Neuron (in vitro differentiated cells): ENCODE measurements around the gene SNX24.

Source experiments
- H2AFZ ChIP-seq: one replicate; pipeline ENCODE4 v1.6.1; 2013; ENCODE audit warnings: low read depth, mild to moderate bottlenecking, inconsistent platforms, low read length, moderate library complexity
- H3K27me3 ChIP-seq: one replicate; pipeline ENCODE4 v1.6.1; 2013; ENCODE audit warnings: low read length; ENCODE audit not compliant: insufficient read depth
- H3K36me3 ChIP-seq: one replicate; pipeline ENCODE4 v1.6.1; 2013; ENCODE audit warnings: low read length; ENCODE audit not compliant: insufficient read depth
- H3K4me1 ChIP-seq: one replicate; pipeline ENCODE4 v1.6.1; 2013; ENCODE audit warnings: low read length; ENCODE audit not compliant: insufficient read depth
- H3K4me3 ChIP-seq: 2 replicates; pipeline ENCODE4 v1.5.1; 2013; ENCODE audit warnings: mild to moderate bottlenecking, low read length, moderate library complexity
- H3K9me3 ChIP-seq: one replicate; pipeline ENCODE4 v1.6.1; 2013; ENCODE audit warnings: low read length

SNX24 gene

DNA sequence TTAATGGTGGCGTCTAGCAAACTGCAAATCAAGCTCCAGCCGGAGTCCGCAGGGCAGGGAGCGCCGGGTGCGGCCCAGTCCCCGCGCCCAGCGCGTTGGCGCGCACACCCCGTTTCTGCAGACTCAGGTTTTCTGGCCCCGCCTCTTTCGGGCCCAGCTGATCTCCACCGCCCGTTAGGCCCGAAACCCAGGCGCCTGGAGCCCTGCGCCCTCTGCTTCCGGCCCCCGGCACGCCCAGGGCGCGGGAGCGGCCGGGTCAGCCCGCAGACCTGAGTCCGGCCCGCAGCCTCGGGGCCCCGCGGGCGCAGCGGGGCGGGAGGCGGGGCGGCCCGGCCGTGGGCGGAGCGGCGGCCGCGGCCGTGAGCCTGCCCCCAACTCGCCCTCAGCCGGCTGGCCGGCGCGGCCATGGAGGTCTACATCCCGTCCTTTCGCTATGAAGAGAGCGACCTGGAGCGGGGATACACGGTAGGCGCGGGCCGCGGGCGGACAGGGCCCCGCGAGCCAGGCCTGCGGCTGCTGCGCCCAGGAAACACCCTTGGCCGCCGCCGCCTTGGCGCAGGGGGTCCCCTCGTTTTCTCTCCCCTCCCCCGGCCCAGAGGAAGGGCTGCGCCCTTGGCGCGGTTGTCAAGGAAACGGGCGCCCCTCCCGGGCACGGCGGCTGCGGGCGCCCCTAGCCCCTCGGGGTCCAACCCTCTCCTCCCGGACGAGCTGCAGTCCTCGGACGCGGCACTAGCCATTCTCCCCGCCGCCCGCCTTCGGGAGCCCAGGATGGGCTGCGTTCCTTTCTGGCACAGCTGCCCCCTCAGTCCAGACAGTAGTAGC lies at the start of gene SNX24:
Gene SNX24, plus strand, starts transcription at position 385 of the 822 bp plus-strand sequence. Its CDS starts 21 bp downstream, at position 406.
- H2AFZ ChIP-seq, result peak within 1 kb of the TSS; percentile 68
- no peaks in the 10 kb centered on the region for H3K27me3 ChIP-seq
- peak within 1 kb of the TSS; percentile 86 for H3K4me3 ChIP-seq
- H3K36me3 ChIP-seq, result no peaks in the 10 kb centered on the region
- H3K4me1 ChIP-seq, result peaks cover 13% of the 10 kb centered on the region
- no peaks in the 10 kb centered on the region for H3K9me3 ChIP-seq

GRCh38 chr5:122805481-122805880 lies 39.9 kb upstream of the SNX24 start:
- no peaks in the 10 kb centered on the region for H3K27me3 ChIP-seq
- peaks cover 16% of the 10 kb centered on the region for H3K4me1 ChIP-seq
- peaks cover 41% of the 10 kb centered on the region for H3K36me3 ChIP-seq
- H3K4me3 ChIP-seq, result no peak overlapping the region
- no peaks in the 10 kb centered on the region for H3K9me3 ChIP-seq
- no peak overlapping the region for H2AFZ ChIP-seq

DNA sequence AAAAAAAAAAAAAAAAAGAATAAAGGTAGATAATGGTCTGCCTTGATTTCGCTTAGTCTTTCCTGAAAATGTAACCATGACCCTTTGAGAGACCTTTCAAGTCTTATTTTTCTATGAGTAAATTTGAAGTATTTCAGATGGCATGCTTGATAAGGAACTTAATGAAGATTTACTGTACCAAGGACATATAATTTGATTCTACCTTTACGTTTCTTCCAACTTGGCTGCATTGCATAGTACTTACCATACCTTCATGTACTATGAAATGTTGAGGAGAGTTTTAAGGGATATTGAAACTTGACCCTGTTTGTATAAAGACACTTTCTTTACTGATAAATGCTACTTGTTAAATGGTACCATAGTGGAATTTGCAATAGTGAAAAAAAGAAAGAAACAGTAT lies 35.0 kb upstream of the SNX24 start:
- Histone ChIP-seq H2AFZ (no peak overlapping the region), H3K4me1 (peaks cover 9% of the 10 kb centered on the region), H3K36me3 (peaks cover 22% of the 10 kb centered on the region), H3K27me3 (no peaks in the 10 kb centered on the region), H3K4me3 (no peak overlapping the region), H3K9me3 (no peaks in the 10 kb centered on the region)

- Histone ChIP-seq H3K4me1 (peaks cover 15% of the 10 kb centered on the region), H2AFZ (no peak overlapping the region), H3K9me3 (no peaks in the 10 kb centered on the region), H3K4me3 (no peak overlapping the region), H3K27me3 (no peaks in the 10 kb centered on the region), H3K36me3 (peaks cover 21% of the 10 kb centered on the region)
These were observed 30.1 kb upstream of the SNX24 start for GRCh38 chr5:122815218-122815767.

DNA sequence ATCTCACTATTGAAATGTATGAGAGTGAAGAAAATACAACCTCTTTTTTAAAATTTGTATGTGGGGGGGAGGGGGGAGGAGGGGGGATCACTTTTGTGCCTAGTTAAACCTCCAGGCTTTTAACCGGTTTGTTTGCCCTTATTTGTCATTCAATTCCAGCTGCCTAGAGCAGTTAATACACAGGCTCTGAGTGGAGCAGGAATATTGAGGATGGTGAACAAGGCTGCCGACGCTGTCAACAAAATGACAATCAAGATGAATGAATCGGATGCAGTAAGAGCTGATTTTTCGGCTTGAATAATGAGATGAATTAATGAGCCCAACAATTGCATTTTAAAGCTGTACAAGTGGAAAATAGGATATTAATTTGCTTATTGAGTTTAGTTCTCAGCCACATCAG lies 28.7 kb upstream of the SNX24 start:
- no peaks in the 10 kb centered on the region for H3K27me3 ChIP-seq

DNA sequence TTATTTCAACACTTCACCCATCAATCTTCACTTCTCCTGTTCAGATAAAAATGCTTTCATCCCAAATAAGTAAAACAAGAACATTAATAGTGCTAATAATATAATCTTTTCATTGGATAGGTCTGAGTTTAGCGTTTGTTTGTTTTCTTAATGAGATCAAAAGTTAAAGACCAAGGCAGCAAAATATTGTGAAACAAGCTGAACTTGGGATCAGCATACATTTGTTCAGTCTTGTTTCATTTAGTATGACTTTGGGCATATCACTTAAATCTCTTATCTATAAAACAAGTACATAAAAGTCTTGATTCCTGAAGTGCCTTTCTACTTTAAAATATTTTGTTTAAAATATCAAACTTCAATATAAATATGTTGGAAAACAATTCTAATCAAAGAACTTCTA lies 13.4 kb upstream of the SNX24 start:
- Histone ChIP-seq H3K36me3 (peaks cover 16% of the 10 kb centered on the region), H3K27me3 (no peaks in the 10 kb centered on the region), H3K9me3 (no peaks in the 10 kb centered on the region), H3K4me1 (no peaks in the 10 kb centered on the region), H3K4me3 (no peak overlapping the region), H2AFZ (no peak overlapping the region)

More for the DNA sequence above, 28.7 kb upstream of the SNX24 start:
- H3K9me3 ChIP-seq, result no peaks in the 10 kb centered on the region
- H2AFZ ChIP-seq, result no peak overlapping the region
- peaks cover 32% of the 10 kb centered on the region for H3K36me3 ChIP-seq
- H3K4me1 ChIP-seq, result peaks cover 12% of the 10 kb centered on the region
- H3K4me3 ChIP-seq, result no peak overlapping the region

DNA sequence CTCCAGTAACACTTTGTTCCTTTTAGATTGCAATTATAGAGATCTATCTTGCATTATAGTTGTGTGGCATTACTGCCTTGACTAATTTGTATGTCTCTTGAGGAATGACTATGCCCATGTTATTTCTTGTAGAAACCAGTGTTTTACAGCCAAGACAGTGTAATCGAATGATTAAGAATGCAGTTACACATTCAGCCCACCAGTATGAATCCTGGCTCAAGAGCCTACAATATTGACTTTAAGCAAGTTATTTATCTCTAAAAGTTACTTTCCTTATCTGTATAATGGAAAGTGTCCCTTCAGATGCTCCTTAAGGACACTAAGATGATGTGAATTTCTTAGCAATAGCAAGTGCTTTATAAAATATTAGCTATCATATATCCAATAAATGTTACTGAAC lies 9.7 kb upstream of the SNX24 start:
- Histone ChIP-seq H3K4me1 (no peaks in the 10 kb centered on the region), H3K4me3 (no peak overlapping the region), H3K27me3 (no peaks in the 10 kb centered on the region), H3K36me3 (no peaks in the 10 kb centered on the region), H2AFZ (no peak overlapping the region), H3K9me3 (no peaks in the 10 kb centered on the region)

GRCh38 chr5:122836947-122837346 lies 8.5 kb upstream of the SNX24 start:
- Histone ChIP-seq H2AFZ (no peak overlapping the region), H3K4me3 (no peak overlapping the region), H3K27me3 (no peaks in the 10 kb centered on the region), H3K9me3 (no peaks in the 10 kb centered on the region), H3K4me1 (no peaks in the 10 kb centered on the region), H3K36me3 (no peaks in the 10 kb centered on the region)

DNA sequence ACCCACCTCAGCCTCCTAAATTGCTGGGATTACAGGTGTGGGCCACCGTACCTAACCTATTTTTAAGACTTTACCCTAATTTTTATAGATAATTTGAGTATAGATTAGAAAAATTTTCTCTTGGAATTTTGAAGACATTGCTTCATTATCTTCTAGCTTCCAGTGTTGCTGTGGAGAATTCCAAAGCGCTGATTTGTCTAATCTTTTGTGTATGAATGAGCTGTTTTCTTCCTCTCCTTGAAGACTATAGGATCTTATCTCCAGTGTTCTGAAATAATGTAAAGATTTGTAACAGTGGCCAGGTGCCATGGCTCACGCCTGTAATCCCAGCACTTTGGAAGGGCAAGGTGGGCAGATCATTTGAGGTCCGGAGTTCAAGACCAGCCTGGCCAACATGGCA lies 5.7 kb upstream of the SNX24 start:
- Histone ChIP-seq H3K36me3 (no peaks in the 10 kb centered on the region), H2AFZ (no peak overlapping the region), H3K4me3 (no peak overlapping the region), H3K27me3 (no peaks in the 10 kb centered on the region), H3K4me1 (no peaks in the 10 kb centered on the region), H3K9me3 (no peaks in the 10 kb centered on the region)

GRCh38 chr5:122842016-122842580 lies 3.3 kb upstream of the SNX24 start:
- Histone ChIP-seq H3K36me3 (no peaks in the 10 kb centered on the region), H3K9me3 (no peaks in the 10 kb centered on the region), H2AFZ (no peak overlapping the region), H3K4me3 (no peak overlapping the region), H3K4me1 (peaks cover 12% of the 10 kb centered on the region), H3K27me3 (no peaks in the 10 kb centered on the region)

DNA sequence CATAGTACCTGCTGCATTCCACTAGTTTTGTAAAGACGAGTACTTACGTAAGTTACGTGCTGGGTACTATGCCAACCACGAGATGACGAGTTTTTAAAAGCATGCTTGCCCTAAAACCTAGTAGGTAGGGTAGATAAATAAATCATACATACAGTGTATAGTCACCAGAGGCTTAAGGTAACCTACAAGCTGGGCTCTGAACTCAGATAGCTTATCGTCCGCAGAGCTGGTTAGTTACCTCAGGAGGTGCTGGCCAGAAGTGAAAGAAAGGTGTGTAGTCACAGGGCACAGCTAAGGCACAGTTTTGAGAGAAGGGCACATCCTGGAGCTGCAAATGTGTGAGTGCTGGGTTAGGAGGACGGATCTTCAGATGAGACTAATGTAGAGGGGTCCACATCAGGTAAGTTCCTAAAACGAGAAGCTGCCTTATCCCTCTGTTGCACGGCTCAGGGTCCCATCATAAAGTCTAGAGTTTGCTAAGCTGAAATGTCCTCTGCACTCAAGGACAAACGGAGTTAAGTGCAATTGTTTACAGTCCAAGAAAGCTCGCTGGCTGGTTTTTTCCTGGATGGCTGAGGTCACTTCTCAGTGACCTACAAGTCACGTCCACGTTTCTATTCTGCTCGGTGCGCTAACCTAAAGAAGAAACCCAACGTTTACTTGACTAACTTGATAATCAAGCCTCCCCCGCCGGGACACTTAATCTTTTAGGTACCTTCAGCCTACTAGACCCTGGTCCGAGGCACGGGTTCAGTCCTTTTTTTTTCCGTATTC lies 1.1 kb upstream of the SNX24 start:
- Histone ChIP-seq H2AFZ (peak overlapping the region; percentile 68), H3K4me1 (peaks cover 13% of the 10 kb centered on the region), H3K27me3 (no peaks in the 10 kb centered on the region), H3K4me3 (peak overlapping the region; percentile 86), H3K36me3 (no peaks in the 10 kb centered on the region), H3K9me3 (no peaks in the 10 kb centered on the region)

GRCh38 chr5:122844910-122845228 lies 544 bp upstream of the SNX24 start:
- H3K4me3 ChIP-seq, result peak overlapping the region; percentile 86

GRCh38 chr5:122846051-122846550 lies 688 bp downstream of the SNX24 start:
- Histone ChIP-seq H2AFZ (peak overlapping the region; percentile 68), H3K27me3 (no peaks in the 10 kb centered on the region), H3K36me3 (no peaks in the 10 kb centered on the region), H3K4me1 (peaks cover 13% of the 10 kb centered on the region), H3K4me3 (peak overlapping the region; percentile 86), H3K9me3 (no peaks in the 10 kb centered on the region)

More at GRCh38 chr5:122844910-122845228, 544 bp upstream of the SNX24 start:
- no peaks in the 10 kb centered on the region for H3K9me3 ChIP-seq
- H3K4me1 ChIP-seq, result peaks cover 13% of the 10 kb centered on the region
- H2AFZ ChIP-seq, result peak overlapping the region; percentile 68
- H3K36me3 ChIP-seq, result no peaks in the 10 kb centered on the region
- H3K27me3 ChIP-seq, result no peaks in the 10 kb centered on the region
